Stimulated activated CD8-positive, alpha-beta memory T cell treated with anti-CD3 and anti-CD28 coated beads, Interleukin-7, amount 100 ng/mL, for 24 hours (primary cell): Measurements from ENCODE around the gene APCDD1.

Experiments
- DNase-seq: peaks from one replicate; pipeline ENCODE4 v3.0.0-alpha.2; 2020; ENCODE audit warnings: low read depth

APCDD1 gene

DNA sequence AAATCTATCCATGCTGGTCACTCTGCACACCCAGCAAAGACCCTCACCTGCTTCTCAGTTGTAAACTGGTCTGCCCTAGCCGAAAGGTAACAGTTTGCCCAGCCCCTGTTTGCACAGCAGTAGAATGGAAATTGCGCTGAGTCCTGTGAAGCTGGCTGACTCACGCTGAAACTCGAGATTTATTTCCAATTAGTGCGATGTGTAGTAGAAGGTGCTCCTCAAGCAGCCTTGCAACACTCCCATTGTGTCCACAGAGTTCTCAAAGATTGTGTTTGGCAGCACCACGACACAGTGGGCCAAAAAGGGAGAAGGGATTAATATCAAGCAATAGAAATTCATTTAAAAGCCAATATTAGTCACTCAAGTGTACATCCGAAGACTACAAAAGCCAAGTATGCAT is 21.7 kb upstream of the APCDD1 start:
- DNase-seq, result no peak

DNA sequence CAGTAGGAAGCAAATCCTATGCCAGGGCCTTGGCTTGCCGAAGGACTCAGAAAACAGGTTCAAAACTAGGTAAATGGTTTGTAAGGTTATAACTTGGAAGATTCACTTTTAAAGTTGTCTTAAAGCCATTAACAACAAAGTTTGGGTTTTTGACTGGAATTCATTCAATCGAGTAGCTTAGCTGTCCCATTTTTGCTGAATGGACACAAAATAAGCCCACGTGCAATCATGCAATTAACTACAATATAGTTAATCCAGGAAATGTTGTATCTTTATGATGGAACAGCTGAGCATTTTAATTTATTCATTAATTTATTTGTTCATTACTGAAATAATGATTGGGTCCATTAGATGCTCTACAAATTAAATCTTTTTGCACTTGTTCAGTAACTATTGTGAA is 18.3 kb upstream of the APCDD1 start:
- DNase-seq, result no peak

DNA sequence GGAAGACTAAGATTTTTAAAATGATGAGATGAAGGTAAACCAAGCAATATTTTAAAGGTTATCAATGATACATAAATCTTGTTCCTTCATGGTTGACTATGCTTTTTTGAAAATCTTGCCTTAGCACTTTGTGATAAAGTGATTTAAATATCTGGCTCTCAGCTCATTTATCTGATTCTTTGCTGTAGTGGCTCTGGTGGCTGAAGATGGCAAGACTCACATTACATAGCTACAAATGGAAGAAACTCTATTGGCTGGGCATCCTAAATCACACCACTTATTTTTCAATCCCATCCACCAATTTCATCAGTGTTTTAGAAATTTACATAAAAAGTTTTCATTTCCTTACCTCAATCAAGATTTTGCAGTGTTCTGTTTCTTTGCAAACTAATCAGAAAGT is 16.6 kb upstream of the APCDD1 start:
- DNase-seq, result no peak

DNA sequence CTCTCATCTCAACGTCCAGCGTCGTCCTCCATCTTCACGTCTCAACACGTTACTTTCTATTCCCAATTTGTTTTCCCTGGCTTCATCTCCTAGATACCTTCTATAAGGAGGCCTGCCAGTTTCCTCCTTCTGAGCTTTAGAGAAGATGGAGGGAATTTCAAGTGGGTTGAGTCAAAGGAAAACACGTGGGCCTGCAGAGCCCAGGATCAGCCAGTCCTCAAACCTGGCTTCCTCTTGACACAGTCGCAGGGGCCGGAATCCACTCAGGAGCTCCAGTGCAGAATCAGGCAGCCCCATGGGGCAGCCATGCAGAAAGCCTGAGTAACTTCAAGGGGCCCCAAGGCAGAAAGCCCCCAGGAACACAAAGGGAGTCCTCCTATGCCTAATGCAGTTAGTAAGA is 14.5 kb upstream of the APCDD1 start:
- no peak for DNase-seq

DNA sequence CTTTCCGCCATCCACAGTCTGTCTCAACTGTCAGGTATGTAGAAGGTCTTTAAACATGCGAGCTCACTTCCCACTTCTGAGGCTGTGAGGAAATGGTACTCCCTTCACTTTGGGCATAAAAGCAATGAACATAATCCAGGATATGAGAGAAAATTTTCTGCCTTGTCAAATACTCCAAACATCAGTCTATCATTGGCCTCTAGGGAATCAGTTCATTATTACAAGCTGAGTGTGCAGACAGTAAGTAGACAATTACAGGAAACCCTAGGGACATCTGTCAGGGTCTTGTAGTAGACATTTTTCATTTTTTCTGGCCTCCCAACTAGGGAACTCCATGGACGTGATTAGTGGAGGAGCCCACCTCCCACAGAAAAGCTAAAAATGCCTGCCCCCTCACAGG is 13.6 kb upstream of the APCDD1 start:
- no peak for DNase-seq

DNA sequence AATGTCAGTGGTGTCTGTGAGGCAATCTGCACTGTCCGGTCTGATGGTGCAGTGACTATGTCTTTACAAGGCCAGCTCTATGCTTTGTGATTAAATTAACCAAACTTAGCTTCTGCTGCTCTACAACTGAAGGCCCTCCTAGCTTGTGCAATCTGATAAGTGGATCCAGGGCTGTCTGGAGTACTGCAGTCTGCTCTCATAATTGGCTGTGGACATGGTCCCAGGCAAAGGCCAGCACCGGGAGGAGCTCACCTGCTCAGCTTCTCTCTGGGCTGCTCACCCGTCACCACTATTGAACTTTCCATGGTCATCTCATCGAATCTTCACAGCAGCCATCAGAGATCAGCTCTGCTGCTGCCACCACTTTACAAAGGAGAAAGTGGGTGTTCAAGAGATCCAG is 13.0 kb upstream of the APCDD1 start:
- no peak for DNase-seq

DNA sequence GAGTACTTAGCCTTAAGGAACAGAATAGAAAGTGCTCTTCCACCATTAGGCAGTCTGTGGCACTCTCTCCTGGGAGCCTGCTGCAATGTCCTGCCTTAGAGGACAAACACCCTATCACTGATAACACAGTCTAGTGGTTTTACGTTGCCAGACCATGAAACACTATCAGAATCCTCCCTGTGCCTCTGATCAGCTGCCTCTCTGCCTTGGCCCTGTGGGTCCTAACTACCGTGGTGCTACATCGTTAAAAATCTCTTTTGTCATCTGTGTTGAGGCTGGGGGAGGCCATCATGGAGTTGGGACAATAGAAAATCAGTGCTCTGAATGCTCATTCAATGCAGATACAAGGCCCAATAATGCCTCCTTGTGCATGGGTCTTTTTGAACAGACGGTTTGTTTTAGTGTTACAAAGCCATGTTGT is 11.9 kb upstream of the APCDD1 start:
- no peak for DNase-seq

DNA sequence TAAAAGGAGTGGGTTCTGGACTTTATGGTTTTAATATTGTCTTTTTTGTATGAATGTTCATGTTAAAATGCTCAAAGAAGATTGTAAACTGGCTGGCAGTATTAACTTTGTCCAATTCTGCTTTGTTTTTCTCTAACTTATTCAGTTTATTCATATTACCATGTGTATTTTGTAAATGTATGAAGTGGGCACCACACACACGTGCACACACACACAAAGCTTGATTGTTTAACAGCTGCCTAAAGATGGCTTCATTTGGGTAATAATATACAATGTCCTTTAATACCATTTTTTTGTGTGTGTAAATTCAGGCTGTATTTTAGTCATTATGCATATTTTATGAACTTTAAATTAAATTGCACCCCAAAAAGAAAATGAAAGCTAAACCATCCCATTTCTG is 11.4 kb upstream of the APCDD1 start:
- no peak for DNase-seq

DNA sequence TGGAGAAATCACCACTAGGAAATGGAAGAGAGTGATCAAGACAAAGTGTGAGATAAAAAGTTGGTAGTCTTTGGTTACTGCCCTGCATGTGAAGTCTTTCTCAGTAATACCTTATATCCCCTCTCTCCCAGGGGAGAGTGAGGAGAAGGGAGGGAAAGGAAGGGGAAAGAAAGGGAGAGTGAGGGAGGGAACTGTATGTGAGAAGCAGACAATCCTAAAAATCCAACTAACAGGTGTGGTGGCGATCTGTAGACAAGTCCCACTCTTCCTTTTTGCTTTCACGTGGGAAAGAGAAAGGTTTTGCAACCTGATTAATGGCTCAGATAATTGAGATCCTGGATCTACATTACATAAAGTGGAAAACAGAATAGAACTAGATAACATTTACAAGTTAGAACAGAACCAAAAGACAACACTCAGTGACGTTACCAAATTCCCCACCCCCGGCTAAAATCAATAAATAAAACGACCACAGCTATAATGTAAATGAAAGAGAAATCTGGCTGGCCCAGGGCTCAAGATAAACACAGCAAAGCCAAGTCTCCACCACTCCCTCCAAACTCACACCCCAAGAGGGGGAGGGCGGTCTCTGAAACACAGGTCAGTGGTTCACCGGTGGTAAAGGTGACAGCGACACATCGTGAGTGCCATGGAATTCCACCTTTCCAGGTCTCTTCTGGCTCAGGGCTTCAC is 10.0 kb upstream of the APCDD1 start:
- no peak for DNase-seq

DNA sequence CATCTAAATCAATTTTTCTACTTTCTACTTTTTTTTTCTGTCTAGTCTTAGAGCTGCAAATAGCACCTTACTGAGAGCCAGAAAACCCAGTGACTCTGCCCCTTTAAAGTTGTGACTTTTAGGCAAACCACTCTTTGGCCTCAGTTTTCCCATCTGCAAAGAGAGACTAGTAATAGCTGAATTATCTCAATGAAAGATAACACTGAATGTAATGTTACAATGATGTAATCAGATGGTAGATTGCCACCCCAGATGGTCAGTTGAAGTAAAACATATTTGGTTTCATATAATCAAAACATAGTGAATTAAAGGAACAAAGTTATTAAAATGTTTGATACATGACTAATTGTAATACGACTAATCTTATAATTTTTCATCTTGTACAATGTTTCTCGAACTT is 5.0 kb upstream of the APCDD1 start:
- no peak for DNase-seq

DNA sequence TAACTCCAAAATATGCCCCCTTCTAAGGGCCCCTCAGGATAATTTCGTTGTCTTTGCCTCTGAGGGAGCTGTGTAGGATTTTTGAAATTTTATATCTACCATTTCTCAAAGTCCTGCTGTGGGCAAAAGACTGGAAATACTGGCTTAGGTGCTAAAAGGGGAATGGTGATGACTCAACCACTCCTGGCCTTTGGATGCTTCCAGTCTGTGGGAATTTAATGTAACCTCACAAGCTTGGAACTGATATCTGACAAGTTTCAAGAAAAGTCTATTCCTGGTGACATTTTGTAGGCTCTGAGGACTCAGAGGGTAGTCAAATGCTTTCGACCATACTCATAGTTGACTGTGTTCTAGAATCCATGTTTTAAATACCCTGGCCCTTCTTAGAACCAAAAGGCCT is 3.4 kb upstream of the APCDD1 start:
- no peak for DNase-seq

DNA sequence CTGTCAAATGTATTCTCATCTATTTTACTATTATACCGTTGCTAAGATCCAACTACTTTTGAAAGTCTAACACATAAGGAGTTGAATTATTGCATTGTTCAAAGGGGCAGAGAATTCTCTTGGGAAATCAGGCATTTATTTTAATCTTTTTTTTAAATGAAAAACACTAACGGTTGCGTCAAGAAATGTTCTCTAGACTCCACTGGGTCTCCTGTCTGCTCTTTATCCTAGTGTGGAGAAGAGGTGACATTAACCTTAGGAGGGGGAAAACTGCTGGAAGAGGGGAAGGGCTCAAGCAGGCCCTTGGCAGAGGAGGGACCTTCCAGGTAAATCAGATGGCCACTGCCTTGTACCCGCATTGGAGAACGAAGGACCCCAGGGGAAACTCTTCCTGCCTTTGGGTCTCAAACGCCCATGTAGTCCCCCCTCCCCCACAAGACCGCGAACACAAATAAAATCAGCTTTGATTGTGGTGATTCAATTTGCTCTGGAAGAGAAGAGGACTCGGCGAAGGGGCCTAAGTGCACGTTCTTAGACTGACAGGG is 1.1 kb upstream of the APCDD1 start:
- no peak for DNase-seq

DNA sequence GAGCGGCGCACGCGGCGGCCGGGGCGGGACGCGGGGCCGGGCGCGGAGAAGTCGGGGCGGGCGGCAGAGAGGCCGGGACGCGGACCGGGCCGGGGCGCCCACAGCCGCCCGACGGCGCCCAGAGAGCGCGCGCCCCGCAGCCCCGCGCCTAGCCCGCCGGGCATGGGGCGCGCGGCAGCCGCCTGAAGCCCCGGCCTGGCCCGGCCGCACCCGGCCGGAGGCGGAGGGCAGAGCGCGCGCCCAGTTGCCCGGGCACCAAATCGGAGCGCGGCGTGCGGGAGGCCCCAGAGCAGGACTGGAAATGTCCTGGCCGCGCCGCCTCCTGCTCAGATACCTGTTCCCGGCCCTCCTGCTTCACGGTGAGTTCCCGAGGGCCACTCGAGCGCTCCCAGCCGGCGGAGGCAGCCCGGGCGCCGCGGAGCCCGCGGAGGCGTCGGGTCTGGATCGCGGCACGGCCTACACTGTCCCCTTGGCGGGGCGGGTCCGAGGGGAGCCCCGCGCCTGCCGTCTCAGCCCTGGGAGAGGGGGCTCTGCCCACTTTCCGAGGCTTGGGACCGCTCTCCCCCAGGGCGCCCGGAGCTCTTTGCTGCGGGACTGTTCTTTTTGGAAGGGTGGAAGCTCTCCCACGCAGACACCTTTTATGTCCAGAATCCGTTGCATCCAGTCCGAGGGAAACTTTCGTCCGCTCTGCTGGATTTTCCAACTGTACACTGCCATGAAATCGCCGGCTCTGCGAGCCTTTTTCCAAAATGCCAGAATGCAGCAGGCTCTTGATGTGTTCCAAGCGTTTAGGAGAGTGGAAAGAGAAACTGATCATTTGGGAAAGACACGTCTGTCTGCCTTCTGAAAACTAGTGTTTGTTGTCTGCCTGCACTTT is 484 bp downstream of the APCDD1 start:
- DNase-seq, result no peak

DNA sequence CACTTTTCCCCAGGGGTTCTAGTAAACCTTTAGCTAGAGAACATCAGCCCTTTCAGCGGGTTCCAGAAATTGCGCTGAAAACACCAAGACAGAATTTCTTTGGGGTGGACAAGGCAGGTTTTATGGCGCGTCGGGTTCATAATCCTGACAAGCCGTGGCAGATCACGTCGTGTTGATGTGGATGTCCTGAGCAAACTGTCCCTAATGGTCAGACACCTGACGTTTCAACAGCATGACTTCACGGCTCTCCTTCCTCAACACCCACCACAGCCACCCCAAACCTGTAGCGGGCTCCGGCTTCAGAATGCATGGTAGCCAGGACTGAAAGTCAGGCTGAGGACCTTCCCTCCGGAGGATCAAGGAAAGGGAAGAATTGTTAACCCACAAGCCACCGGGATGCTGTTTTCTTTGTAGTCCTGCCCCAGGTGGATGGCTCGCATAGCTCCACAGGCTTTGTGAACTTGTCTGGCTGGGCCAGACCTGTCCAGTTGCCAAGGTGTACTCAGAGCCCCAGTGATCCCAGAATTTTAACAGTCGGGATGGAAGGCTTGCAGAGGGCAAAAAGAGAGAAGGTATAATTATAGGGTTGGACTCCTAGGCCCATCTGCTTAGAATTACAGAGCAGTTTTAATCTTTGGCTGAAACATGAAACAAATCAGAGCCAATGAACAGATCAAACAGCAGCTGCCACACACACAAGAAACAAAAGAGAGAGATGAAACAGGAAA is 1.5 kb downstream of the APCDD1 start:
- no peak for DNase-seq

DNA sequence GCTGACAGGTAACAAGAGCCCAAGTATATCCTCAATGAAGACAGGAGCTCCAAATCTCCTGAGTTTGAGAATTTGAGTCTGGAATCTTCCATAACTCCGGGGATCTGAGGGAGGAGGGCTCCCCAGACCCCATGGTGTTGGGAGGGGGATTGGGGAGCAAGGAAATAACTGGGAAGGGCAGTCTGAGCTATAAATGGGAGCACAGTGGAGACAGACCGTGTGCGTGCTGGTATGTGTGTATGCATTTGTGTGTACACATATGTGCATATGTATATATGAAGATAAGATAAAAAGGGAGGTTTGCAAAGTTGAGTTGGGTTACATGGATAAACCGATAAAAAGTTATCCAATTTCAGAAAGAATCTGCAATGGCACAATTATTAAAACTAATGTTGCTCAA is 2.3 kb downstream of the APCDD1 start:
- no peak for DNase-seq

DNA sequence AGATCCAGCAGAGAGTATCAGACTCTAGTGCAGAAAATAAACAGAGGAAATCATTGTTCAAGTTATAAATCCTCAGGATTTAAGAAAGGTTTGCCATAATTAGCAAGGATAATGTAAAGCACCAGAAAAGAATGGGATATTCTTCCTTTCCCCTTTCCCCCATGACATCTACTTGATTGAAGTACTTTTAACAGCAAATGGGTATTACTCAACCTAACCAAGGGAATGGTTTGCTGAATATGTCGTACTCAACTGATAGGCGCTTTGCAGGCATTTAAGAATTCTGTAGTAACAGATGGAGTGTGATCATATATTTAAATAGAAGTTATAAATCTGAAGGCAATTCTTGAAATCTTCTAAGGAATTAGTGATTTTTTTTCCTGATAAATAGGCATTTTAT is 2.7 kb downstream of the APCDD1 start:
- no peak for DNase-seq

DNA sequence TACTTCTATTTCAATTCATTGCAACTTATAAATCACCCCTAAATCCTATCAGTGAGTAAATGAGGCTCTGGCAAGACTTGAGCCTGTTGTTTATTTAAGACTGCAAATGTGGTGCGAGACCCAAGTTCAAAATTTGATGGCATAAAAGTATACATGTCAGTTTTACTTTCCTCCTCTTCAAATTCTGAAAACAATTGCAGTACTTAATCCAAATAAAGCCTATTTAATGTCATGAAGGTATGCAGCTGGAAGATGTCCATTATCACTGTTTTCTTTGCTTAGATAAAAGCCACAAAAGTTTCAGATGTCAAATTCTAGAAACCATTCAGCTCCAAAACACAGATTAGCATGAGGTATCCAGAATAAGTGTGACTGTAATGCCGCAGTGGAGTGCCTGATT is 3.3 kb downstream of the APCDD1 start:
- no peak for DNase-seq

DNA sequence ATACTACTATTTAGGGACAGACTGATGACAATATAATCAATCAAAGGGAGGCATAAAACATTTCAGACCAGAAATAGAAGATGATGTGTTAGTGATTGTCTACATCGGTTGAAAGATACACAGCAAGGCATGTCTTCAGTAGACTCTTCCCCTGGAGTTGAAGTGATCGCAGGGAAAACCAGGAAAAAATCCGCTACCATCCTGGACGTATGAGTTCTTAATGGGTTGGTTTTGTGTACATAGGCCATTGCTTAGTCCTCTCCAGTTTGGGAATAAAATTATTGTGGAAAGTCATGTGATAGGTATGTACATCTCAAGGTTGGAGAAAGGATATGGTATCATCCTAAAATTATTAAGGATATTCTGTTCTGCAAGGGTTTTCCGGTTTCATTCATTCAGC is 4.3 kb downstream of the APCDD1 start:
- no peak for DNase-seq

DNA sequence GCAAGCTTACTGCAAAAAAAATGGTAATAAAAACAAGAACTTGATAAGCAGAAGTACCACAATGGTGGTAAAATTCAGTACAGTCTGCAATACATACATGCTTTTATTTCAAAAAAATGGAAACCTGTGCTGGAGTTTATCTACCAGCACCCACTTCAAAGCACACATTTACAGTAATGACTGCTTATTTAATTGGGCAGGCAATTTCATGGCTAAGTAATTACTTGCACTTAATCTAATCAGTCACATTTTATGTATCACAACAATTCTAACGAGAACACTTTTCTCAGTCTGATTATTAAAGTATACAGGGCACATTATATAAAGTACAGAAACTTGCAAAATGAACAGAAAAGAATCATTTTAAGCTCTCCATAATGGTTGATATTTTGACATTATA is 5.2 kb downstream of the APCDD1 start:
- no peak for DNase-seq

DNA sequence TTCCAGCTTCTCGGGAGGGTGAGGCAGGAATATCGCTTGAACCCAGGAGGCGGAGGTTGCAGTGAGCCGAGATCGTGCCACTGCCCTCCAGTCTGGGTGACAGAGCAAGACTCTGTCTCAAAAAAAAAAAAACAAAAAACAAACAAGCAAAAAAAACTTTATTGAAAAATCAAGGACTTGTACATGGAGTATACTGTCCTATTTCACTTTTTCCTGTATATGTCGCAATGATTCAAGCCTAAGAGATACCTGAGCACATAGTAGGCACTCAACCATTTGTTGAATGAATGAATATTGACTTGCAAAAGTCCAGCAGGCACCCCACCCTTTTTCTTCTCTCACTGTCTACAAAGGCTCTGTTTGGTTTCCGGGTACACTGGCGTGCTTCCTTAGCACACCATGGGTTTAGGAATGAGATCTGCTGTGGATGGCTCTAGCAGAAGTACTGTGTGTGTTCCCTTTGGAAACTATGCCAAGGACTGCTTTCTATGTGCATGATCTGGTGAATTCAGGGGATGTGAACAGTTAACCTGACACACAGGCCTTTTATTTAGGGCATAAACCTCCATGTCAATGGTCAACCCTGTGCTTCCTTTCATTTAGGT is 6.1 kb downstream of the APCDD1 start:
- DNase-seq, result no peak

DNA sequence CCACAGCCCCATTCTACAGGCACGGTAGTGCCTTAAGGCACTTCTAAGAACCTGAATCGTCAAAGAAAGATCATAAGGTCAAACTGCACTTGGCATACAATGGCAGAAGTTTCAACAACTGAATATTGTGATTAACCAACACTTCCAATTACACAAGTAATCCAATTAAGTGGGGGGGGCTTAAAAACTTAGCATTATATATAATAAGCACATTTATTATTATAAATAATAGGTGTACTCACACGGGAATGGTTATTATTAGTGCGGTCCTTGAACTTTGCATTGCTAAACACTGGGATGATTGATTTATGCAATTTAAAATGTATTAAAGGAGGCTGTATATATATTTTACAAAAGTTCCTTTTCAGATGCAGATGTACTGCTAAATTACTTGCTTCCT is 7.6 kb downstream of the APCDD1 start:
- DNase-seq, result no peak

DNA sequence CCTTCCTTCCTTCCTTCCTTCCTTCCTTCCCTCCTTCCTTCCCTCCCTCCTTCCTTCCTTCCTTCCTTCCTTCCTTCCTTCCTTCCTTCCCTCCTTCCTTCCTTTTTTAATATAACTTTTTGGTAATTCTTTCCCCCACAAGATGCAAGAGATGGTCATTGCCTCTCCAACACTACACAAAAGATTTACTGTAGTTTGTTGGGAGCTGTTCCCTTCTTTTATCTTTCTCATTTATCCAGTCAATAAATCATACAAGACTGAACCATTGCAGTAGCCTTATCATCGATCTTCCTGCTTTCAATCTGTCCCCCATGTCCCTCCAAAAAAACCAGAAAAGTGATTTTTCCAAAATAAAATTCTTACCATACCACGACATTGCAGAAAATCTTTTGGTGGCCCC is 8.2 kb downstream of the APCDD1 start:
- no peak for DNase-seq
